ENCODE measurements around the gene PDE4C.
"Not testable (repeated sequence)": the region's sequence is repeated elsewhere in the genome, so short reads cannot be mapped to it uniquely, and the experiment has no call there.

PDE4C gene

DNA sequence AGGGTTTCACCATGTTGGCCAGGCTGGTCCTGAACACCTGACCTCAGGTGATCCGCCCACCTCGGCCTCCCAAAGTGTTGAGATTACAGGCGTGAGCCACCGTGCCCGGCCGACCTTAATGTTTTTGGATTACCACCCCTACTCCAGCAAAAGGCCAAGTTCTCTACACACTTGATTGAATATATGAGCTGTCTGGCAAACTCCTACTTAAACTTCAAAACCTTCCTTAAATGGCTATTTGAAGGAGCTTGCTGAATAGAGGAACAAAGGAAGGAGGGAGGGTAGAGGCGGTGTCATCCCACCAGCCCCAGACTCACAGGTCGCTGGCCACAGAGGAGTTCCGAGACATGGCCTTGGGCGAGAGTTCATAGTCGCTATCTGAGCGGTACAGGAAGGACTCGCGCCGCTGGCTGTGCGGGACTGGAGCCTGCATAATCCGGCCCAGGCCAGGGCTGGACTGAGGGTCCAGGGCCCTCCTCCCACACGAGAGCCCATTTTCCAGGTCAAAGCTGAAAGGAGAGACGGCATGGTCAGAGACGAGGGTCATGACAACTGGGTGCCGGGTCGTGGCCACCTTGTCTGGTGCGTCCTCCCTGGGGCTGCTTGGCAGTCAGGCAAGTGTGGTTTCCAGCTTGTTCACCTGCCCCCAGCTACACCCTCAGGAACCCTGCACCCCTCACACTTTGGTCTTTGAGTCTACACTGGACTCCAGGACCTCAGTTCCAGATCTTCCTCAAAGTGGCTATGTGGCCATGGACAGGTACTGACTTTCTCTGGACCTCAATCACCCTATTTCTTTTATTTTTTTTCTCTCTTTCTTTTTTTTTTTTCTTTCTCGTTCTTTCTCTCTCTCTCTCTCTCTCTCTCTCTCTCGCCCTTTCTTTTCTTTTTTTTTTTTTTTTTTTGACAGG, 4.2 kb downstream of the PDE4C start:
- DNase-seq, result no peak

DNA sequence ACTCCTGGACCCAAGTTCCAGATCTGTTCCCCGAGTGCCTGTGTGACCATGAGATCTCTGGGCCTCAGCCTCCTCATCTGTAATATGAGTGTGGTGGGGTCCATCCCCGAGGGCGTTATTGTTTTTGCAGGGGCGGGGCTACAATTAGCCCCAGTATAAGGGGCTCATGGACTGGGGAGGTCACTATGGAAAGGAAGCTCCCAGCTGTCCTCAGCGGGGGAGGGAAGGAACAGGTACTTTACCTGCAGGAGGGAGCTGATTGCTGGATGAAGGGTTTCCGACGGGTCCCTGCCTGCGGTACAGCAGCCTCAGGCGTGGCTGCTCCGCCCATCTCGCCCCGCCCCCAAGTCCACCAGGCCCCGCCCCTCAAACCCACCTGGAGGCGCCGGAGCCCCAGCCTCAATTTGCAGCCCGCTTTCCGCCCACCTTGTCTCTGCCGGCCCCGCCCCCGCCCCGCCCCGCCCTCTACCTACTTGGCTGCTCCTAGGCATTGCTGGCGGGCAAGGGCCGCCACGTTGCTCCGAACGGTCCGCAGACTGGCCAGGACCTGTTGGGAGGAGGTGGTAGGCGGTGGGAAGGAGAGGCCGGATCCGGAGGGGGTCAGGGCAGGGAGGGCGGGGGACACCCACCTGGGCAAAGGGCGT, 5.5 kb downstream of the PDE4C start:
- DNase-seq, result peak in 1 of 2 experiments; percentile 49

DNA sequence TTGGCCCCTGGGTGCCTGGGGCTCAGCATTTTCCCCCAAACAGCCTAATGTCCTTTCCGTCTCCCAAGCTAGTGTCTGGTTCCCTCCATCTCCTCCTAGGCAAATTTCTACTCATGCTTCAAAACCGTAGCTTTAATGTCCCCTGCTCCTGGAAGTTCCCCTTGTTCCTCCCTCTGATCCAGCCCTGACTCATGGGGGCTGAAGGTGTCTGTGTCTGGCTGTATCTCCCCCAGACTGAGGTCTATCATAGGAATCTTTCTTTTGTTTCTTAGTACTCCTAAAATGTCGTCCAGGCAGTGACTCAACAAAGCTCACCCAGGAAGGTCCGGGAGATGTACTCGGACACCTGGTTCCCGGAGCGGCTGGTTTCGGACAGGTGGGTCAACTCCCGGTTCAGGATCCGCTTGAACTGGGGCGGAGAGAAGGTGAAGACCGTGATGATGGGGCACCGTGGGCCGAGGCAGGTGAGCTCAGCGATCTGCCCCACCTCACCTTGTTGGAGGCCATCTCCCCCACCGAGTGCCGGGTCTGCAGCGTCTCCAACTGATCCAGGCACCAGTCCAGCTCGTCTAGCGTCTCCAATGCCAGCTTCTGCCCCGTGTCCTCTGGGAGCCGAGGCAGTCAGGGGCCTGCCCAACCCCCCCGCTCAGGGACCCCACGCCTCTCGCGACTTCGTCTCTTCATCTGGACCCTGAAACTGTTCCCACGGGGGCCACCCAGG, 6.2 kb downstream of the PDE4C start:
- DNase-seq, result no peak

- DNase-seq, result no peak
Observed at GRCh38 chr19:18218600-18218999, 7.6 kb downstream of the PDE4C start.

- no peak for DNase-seq
Observed at GRCh38 chr19:18218159-18218558, 8.1 kb downstream of the PDE4C start.

DNA sequence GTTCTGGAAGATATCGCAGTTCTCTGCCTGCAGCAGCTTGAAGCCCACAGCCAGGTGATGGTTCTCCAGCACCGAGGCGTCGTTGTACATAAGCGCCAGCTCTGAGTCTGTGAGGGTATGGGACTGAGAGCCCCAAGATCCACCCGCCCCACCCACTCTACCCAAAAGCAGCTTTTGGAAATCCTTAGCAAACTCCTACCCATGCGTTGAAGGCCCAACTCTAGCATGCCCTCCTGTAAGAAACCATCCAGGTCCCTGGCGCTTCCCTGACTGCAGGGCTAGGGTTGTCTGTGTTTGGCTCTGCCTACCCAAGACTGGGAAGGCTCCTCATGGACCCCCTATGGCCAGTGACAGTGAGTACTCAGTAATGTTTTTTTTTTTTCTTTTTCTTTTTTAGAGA, 9.4 kb downstream of the PDE4C start:
- DNase-seq, result no peak

- no peak for DNase-seq
Observed at GRCh38 chr19:18214779-18215433, 11.3 kb downstream of the PDE4C start.

GRCh38 chr19:18211683-18212082, 14.6 kb downstream of the PDE4C start:
- DNase-seq, result no peak

GRCh38 chr19:18209912-18210311, 16.3 kb downstream of the PDE4C start:
- DNase-seq, result not testable (repeated sequence)

- DNase-seq, result peak in 1 of 2 experiments; percentile 52
Observed at GRCh38 chr19:18208098-18208951, 17.9 kb downstream of the PDE4C start.

DNA sequence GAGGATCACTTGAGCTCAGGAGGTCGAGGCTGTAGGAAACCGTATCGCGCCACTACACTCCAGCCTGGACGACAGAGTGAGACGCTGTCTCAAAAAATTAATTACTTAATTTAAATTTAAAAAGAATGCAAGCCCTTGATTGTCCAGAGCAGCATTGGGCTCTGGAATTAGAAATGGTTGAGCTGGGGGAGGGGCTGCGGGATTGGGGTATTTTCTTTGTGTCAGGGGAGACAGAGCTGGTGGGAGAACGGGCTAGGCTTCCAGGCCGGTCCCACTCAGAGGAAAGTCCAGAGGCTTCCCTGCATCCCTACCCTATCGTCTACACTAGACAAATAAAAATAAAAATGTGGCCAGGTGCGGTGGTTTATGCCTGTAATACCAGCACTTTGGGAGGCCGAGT, 20.2 kb downstream of the PDE4C start:
- DNase-seq, result no peak

DNA sequence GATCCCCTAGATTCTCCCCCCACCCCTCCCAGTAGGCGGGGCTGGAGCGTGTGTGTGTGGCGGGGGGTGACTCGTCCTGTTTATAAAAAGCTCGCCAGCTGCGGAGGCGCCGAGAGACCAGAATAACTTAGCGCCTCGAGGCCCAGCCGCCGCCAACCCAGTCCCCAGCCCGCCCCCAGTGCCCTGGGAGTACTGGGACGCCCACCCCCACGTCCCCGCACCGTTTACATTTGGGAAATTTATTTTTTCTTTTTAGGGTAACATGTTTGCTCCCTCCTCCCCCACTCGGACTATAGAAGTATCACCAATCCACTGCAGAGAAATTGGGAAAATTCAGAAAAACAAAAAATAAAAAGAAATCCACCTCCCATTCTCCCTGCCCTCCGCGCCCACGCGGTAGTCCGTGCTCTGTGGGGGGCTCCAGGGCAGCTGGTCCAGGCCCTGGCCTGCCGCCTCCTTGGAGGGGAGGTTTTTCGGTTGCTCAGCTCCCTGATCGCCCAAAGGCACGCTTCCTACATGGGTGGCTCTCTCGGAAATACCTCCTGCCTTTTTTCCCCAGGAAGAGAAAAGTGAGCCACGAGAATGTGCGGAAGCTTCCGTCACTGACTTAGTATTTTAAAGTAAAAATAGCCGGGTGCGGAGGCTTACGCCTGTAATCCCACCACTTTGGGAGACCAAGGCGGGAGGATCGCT, 20.9 kb downstream of the PDE4C start:
- peak in 1 of 2 experiments; percentile 43 for DNase-seq

DNA sequence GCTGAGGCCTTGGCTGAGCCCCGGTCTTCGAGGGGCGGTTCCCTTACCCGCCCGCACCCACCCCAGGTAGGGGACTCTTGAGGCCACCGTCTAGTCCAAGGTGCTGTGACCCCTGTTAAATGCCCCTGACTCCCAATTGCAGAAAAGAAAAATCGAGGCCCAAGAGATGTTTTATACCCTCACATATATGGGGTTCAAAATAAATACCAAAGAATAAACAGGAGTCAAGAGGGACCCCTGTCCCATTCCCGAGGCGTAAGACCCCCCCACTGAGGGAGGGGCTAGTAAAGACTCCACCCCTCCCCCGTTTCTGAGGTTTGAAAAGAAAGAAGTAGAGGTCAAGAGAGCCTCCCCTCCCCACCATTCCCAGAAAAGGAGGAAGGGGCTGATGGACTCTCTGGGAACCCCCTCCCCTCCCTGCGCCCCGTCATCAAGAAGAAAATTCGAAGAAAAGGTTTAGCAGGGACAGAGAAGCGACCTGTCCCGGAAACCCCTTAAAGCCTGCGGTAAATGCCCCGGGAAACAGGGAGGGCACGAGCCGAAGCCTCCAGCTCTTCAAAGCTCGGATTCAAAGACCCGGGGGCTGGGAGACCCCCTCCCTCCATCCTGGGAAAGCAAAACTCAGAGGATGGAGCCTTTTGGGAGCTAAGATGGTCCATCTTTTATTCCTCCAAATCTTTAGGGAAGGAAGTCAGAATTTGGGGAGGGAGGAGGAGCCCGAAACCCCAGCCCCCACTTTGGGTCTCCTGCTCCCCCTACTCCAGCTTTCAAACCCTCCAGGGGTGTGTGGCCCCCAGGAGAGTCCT, 21.6 kb downstream of the PDE4C start:
- DNase-seq, result peak; percentile 60 to 84

DNA sequence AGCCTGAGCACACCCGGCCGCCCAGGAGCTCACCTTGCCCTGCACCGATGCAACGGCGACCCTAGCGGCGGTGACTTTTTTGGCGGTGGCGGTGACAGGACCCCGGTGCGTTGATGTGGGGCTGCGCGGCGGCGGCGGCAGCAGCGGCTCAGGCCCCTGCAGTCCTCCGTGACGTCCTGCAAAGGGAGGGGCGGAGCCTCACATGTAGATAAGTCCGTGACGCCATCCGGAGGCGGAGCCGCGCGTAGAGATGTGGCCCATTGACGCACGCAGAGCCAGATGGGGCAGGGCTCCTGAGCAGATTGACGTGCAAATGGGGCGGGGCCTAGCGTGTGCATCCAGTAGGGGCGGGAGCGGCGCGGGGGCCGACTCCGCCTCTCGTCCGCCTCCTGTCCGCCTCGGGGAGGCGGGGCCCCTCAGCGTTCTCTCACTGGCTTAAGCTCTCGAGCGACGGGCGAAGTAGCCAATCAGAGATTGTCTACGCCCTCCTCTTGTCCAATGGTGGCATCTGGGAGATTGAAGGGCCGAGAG, 22.3 kb downstream of the PDE4C start, which contains the start of gene RAB3A:
RAB3A (minus strand) TSS at position 180 of the 531 bp plus-strand sequence. CDS start 1,302 bp downstream, outside the sequence.
- peak; percentile 97 to 99 for DNase-seq

DNA sequence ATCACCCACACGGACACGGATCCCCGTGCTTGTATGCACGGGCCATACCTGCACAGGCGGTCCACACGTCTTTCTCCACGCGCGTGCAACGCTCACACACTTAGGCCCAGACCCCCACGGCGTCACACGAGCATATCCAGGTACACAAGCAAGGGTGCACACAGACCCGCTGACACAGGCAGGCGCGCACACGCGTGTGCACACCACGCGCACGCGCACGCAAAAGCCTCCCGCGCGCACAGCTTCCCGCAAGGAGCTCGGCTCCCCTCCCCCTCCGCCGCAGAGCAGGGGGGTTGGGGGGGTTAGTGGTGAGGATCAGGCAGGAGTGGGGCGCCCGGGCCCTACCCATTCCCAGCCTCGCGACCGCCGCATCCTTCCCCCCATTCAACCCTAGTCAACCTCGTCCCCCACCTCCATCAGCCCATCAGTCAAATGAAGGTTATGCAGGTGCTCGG, 22.8 kb downstream of the PDE4C start:
- peak in 1 of 2 experiments; percentile 59 for DNase-seq

DNA sequence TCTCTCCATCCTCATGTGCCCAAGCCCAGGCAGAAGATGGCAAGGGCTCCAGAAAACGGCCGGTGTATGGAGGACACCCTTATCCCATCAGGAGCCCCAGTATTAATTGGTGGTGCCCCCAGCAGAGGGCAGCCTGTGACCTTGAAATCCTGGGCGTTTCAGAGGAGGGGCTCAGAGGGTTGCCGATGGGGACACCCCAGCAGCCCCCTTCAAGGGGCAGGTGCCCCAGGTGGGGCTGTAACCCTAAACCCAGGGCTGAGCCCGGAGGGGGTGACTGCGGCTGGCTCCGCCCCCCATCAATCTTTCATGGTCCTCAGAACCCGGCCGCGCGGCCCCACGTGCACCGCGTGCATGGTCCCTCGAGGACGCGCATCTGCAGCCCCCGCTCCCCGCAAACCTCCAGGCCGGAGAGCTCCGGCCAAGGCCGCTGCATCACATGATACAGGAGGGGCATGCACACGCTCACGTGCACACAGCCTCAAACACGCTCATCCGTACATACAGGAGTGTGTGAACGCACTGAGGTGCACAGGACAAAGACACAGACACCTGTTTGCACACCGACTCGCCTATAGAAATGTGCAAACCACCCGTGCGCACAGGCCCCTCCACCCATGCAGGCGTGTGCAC, 23.3 kb downstream of the PDE4C start:
- DNase-seq, result peak in 1 of 2 experiments; percentile 42

DNA sequence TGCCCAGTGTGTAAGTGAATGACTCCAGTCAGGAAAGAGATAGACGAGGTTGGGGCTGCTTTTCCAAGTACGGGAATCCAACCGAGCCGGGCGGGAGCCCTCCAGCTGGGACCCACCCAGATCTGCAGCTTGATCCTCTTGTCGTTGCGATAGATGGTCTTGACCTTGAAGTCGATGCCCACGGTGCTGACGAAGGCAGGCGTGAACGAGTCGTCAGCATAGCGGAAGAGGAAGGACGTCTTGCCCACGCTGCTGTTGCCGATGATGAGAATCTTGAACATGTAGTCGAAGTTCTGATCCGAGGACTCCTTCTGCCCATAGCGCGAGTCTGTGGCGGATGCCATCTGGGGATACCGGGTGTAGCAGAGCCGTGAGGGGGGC, 23.9 kb downstream of the PDE4C start:
- no peak for DNase-seq

DNA sequence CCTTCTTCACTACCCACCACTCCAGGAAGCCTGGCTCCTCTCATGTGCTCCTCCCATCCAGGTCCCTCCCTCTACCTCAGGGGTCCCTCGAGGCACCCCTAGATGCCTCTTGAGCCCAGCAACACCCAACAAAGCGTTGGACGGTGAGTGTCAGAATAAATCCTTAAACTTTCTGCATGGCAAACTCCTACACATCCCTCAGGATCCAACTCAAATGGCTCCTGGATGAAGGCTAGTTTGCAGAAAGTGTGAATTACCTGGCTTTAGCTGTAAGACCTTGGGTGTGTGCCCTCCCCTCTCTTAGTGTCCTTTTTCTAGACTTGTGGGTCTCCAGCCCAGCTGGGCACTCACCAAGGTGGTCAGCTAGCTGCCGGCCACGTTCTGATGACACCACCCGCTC, 27.9 kb downstream of the PDE4C start:
- DNase-seq, result no peak

- DNase-seq, result no peak
Observed at GRCh38 chr19:18197941-18198340, 28.3 kb downstream of the PDE4C start.

Measured in NCI-H526 (cell line).